GM10266 (cell line): Measurements from ENCODE around the gene PFN1.

Experiments used
- DNase-seq: peaks from one replicate; pipeline ENCODE4 v3.0.0; 2012; ENCODE audit errors: extremely low spot score
- CTCF ChIP-seq: IDR thresholded peaks from 2 replicates; pipeline ENCODE4 v1.5.1; 2012; ENCODE audit warnings: mild to moderate bottlenecking, low read depth; ENCODE audit not compliant: control insufficient read depth, insufficient read depth; ENCODE audit errors: missing control alignments

PFN1 gene

DNA sequence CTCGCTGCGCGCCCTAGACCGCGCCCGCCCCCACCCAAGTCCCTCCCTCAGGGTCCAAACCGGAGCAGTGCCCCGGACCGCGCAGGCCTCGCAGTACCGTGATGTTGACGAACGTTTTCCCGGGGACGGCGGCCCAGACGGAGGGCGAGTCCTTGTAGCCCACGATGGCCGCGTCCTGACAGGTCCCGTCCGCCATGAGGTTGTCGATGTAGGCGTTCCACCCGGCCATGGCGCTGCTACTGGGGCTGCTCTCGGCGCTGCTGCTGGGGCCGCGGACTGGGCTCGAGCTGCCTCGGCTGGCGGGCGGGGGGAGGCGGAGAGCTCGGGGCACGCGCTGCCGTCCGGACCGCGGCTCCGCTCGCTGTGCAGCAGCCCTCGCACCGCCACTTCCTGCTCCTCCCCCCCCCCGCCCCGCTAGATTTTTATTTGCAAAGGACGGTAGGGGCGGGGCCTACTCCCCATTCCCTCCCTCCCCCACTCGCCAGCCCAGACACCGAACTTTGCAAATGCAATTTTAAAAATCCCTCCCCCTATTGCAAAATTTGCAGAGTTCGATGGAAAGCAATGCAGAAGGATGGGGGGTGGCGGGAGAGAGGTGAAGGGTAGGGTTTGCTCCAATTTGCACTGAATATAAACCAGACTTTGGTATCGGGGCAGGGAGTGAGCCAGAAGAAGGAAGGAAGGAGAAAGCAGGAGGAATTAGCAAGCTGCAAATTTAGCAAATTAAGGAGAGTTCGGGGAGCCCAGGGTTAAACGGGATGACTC lies at the start of gene PFN1:
PFN1 (minus strand) TSS at position 365 of the 765 bp plus-strand sequence; CDS start at position 229, 136 bp downstream.
- no peak for TF ChIP-seq CTCF
- DNase-seq, result peak; percentile 95

DNA sequence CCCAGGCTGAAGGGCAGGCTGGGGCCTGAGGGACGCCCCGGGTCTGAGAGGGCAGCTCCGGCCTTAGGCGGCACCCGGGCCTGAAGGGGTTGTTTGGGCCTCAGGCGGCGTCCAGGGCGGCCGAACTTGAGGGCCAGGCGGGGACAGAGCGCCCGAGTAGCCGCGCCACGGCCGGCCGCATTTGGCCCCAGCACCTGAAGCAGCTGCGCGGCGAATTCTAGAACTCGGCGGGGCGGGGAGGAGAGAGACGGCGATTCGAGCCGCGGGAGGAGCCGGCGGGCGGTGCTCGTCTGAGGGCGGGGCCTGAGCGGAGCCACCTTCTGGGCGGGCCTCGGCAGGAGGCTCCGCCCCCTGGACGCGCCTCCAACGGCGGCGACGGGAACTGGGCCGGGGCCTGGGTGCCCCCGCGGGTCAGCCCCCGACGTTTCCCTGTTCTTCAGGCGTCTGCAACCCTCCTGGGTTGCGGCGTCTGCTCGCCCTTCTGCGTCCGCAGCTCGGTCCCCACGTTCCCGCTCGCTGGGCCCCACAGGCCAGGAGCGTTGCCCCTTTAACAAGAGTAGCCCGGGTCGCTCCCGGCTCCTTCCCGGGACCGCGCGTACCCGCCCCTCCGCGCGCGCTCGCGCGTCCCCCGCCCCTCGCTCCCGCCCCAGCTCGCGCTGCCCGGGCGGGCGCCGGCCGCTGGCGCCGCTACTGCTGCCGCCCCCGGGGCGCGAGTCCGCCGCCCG lies 49.1 kb upstream of the PFN1 start, which contains the start of the genes INCA1 and KIF1C:
INCA1 (minus strand) TSS at position 221 of the 725 bp plus-strand sequence. CDS start 3,085 bp downstream, outside the sequence.
KIF1C (plus strand) TSS at position 649 of the 725 bp plus-strand sequence. CDS start 2,297 bp downstream, outside the sequence.
- DNase-seq, result peak; percentile 100
- TF ChIP-seq CTCF, result no peak

DNA sequence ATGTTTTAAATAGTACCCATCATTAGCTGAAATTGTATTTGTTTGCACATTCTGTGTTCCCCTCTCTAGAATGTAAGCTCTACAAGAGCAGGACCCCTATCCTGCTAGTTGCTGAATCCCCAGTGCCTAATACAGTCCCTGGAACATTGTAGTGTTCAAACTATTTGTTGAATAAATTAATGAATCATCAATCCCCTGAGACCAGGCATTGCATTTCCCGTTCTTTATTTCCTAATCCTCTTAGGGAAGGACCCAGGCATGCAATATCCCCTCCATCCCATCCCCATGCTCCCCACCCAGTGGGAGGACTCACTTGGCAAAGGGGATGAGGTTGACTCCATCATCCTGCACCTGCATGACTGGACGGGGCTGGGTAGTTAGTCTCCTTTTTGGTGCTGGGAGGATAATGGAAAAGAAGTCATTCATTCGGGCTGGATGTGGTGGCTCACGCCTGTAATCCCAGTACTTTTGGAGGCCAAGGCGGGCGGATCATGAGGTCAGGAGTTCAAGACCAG lies 45.8 kb upstream of the PFN1 start:
- TF ChIP-seq CTCF, result no peak
- DNase-seq, result no peak

GRCh38 chr17:4987767-4988567 lies 39.6 kb upstream of the PFN1 start:
- no peak for DNase-seq
- no peak for TF ChIP-seq CTCF

DNA sequence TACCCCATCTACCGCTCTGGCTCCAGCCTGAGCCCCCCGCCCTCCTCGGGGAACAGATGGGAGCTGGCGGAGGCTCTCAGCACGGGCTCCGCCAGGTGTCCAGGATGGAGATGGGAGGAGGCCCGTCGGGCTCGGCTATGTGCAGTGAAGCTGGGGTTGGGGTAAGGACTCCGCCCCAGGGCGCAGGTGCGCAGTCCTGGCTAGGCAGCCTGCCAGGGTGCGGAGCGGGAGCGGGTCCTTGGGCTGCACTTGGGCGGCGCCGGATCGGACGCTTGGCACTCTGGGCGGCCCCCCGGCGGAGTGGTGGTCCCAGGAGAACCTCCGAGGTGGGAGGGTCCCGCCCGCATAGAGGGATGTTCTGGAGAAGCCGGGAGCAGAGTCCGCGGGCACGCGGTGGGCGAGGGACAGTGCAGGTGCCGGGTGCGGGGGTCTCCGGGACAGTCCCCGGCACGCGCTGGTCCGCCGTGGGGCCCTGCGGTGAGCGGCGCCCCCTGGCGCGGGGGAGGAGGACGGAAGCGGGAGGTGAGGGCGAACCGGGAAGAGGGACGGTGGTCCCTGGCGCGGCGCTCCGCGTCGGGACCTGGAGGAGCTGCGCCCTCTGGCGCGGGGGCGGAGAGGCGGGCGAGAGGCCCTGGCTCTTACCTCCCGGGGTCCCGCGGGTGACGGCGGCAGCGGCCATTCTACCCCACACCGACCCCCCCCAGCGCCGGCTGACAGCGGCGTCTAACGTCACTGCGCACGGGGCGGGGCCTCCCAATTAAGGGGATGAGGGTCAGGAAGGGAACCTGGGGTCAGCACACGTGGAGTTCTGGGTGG lies 38.8 kb upstream of the PFN1 start, which contains the start of gene CAMTA2:
CAMTA2 (minus strand) TSS at position 725 of the 816 bp plus-strand sequence. CDS start 1,453 bp downstream, outside the sequence.
- peak; percentile 87 for DNase-seq
- peak; percentile 76 for TF ChIP-seq CTCF

DNA sequence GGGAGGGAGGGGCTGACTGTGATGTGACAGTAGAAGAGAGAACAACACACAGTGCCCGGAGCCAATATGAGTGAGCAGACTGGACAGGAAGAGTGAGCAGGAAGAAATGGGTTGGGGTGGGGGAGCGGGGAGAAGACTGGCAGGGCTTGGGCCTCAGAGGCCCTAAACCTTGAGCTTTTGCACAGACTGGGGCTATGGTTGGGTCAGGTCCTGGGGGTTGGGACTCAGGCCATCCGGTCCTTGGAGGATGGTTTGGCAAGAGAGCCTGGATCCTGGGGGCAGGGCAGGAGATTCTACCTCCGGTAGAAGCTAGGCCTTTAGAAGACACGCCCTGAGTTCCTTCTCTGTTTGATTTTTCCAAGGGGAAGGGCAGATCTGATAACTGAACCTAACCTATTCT lies 38.1 kb upstream of the PFN1 start:
- TF ChIP-seq CTCF, result no peak
- DNase-seq, result no peak
